WTC11 (cell line): Measurements from ENCODE around the gene DTWD2. TPM values are rescaled to one million over a fixed set of nuclear protein-coding genes. Genes with fewer than 3 reads are reported as not detected.

ENCODE experiments used
- ATAC-seq: fragments of 200-7000 bp; cut with Tn5 transposase; 2 replicates; pipeline ENCODE4 v1.10.0; 2021; ENCODE audit warnings: mild to moderate bottlenecking, moderate library complexity
- CTCF ChIA-PET: fragments of 300-600 bp; sonication (Branson Sonifier 250); formaldehyde crosslinking; loops from one replicate; lab custom pipeline; 2021; ENCODE audit warnings: antibody characterized with exemption; lab: Charles Lee
- POLR2A ChIA-PET: fragments of 350-600 bp; sonication (Branson Sonifier 250); formaldehyde crosslinking; loops from one replicate; lab custom pipeline; 2021; ENCODE audit warnings: antibody characterized with exemption; lab: Charles Lee
- DNase-seq: peaks from one replicate; pipeline ENCODE4 v3.0.0; 2021; ENCODE audit warnings: low spot score
- H3K27ac Mint-ChIP-seq: 2 replicates; pipeline ENCODE4 v1.8.0; 2021; ENCODE audit warnings: mixed read lengths
- H3K27me3 Mint-ChIP-seq: 2 replicates; pipeline ENCODE4 v1.8.0; 2021; ENCODE audit warnings: low read depth, mild to moderate bottlenecking, moderate library complexity, mixed read lengths
- H3K36me3 Mint-ChIP-seq: 2 replicates; pipeline ENCODE4 v1.8.0; 2021; ENCODE audit warnings: mixed read lengths
- H3K4me1 Mint-ChIP-seq: 2 replicates; pipeline ENCODE4 v1.8.0; 2022; ENCODE audit warnings: mixed read lengths
- H3K4me3 Mint-ChIP-seq: 2 replicates; pipeline ENCODE4 v1.8.0; 2021; ENCODE audit warnings: mild to moderate bottlenecking, moderate library complexity, mixed read lengths
- H3K9me3 Mint-ChIP-seq: 2 replicates; pipeline ENCODE4 v1.8.0; 2021; ENCODE audit warnings: mixed read lengths
- AR ChIP-seq: fragments of 250-450 bp; sonication (Bioruptor Pico); IDR thresholded peaks from 2 replicates; pipeline ENCODE4 v1.9.0; 2021; ENCODE audit warnings: mild to moderate bottlenecking
- ATF3 ChIP-seq: sonication (generic); formaldehyde crosslinking; conservative IDR thresholded peaks from 2 replicates; pipeline ENCODE4 v1.8.1; 2022; ENCODE audit warnings: mild to moderate bottlenecking, missing genetic modification reagents
- CBFB ChIP-seq: sonication (generic); formaldehyde crosslinking; IDR thresholded peaks from 2 replicates; pipeline ENCODE4 v1.8.1; 2022; ENCODE audit warnings: mild to moderate bottlenecking, low read depth, missing genetic modification reagents
- CREB1 ChIP-seq: sonication (generic); formaldehyde crosslinking; IDR thresholded peaks from 2 replicates; pipeline ENCODE4 v1.8.0; 2023; ENCODE audit warnings: mild to moderate bottlenecking, missing genetic modification reagents
- CTCF ChIP-seq: fragments of 200-600 bp; IDR thresholded peaks from 2 replicates; pipeline ENCODE4 v1.8.0; 2022; ENCODE audit warnings: antibody characterized with exemption
- ELF4 ChIP-seq: sonication (generic); formaldehyde crosslinking; IDR thresholded peaks from 2 replicates; pipeline ENCODE4 v1.8.1; 2022; ENCODE audit warnings: low read depth, mild to moderate bottlenecking, moderate library complexity, missing genetic modification reagents
- FOXJ3 ChIP-seq: sonication (generic); formaldehyde crosslinking; IDR thresholded peaks from 2 replicates; pipeline ENCODE4 v1.9.0; 2021; ENCODE audit warnings: missing genetic modification reagents, mild to moderate bottlenecking, borderline replicate concordance
- FOXP1 ChIP-seq: sonication (generic); formaldehyde crosslinking; IDR thresholded peaks from 2 replicates; pipeline ENCODE4 v1.8.0; 2022; ENCODE audit warnings: missing genetic modification reagents, mild to moderate bottlenecking, moderate library complexity, borderline replicate concordance
- GTF2I ChIP-seq: fragments of 250-450 bp; sonication (Bioruptor Pico); conservative IDR thresholded peaks from 2 replicates; pipeline ENCODE4 v1.4.0; 2021; ENCODE audit warnings: mild to moderate bottlenecking
- HMGA2 ChIP-seq: fragments of 250-450 bp; sonication (Bioruptor Pico); IDR thresholded peaks from 2 replicates; pipeline ENCODE4 v1.4.0; 2021; ENCODE audit warnings: mild to moderate bottlenecking, moderate library complexity
- HMGXB4 ChIP-seq: sonication (generic); formaldehyde crosslinking; IDR thresholded peaks from 2 replicates; pipeline ENCODE4 v1.8.1; 2023; ENCODE audit warnings: mild to moderate bottlenecking, moderate library complexity, missing genetic modification reagents
- IRF2 ChIP-seq: sonication (generic); formaldehyde crosslinking; IDR thresholded peaks from 2 replicates; pipeline ENCODE4 v1.8.0; 2022; ENCODE audit warnings: low read depth, missing genetic modification reagents, borderline replicate concordance
- NR1H2 ChIP-seq: sonication (generic); formaldehyde crosslinking; IDR thresholded peaks from 2 replicates; pipeline ENCODE4 v1.9.0; 2021; ENCODE audit warnings: mild to moderate bottlenecking, moderate library complexity, missing genetic modification reagents
- SOX15 ChIP-seq: fragments of 250-450 bp; sonication (Bioruptor Pico); IDR thresholded peaks from 2 replicates; pipeline ENCODE4 v1.9.0; 2021; ENCODE audit warnings: mild to moderate bottlenecking
- SP1 ChIP-seq: sonication (generic); formaldehyde crosslinking; conservative IDR thresholded peaks from 2 replicates; pipeline ENCODE4 v1.8.1; 2022; ENCODE audit warnings: missing genetic modification reagents
- TCF7 ChIP-seq: sonication (generic); formaldehyde crosslinking; IDR thresholded peaks from 2 replicates; pipeline ENCODE4 v1.8.0; 2022; ENCODE audit warnings: mild to moderate bottlenecking, low read depth, missing genetic modification reagents, moderate library complexity
- TEAD1 ChIP-seq: sonication (generic); formaldehyde crosslinking; IDR thresholded peaks from 2 replicates; pipeline ENCODE4 v1.8.0; 2022; ENCODE audit warnings: mild to moderate bottlenecking, missing genetic modification reagents
- TEAD4 ChIP-seq: sonication (generic); formaldehyde crosslinking; IDR thresholded peaks from 2 replicates; pipeline ENCODE4 v1.8.0; 2022; ENCODE audit warnings: mild to moderate bottlenecking, missing genetic modification reagents
- ZNF138 ChIP-seq: sonication (generic); formaldehyde crosslinking; conservative IDR thresholded peaks from 2 replicates; pipeline ENCODE4 v1.8.1; 2022; ENCODE audit warnings: mild to moderate bottlenecking, moderate library complexity, missing genetic modification reagents
- ZNF219 ChIP-seq: sonication (generic); formaldehyde crosslinking; IDR thresholded peaks from 2 replicates; pipeline ENCODE4 v1.8.0; 2023; ENCODE audit warnings: missing genetic modification reagents, mild to moderate bottlenecking, borderline replicate concordance
- ZNF232 ChIP-seq: sonication (generic); formaldehyde crosslinking; IDR thresholded peaks from 2 replicates; pipeline ENCODE4 v1.8.0; 2022; ENCODE audit warnings: mild to moderate bottlenecking, missing genetic modification reagents
- ZNF396 ChIP-seq: fragments of 250-450 bp; sonication (Bioruptor Pico); IDR thresholded peaks from 2 replicates; pipeline ENCODE4 v1.8.0; 2021; ENCODE audit warnings: mild to moderate bottlenecking, moderate library complexity, borderline replicate concordance
- ZNF532 ChIP-seq: fragments of 250-450 bp; sonication (Bioruptor Pico); IDR thresholded peaks from 2 replicates; pipeline ENCODE4 v1.9.0; 2021; ENCODE audit warnings: mild to moderate bottlenecking, borderline replicate concordance
- total RNA-seq: library from RNA; stranded (reverse); gene quantifications from 3 replicates; pipeline ENCODE4 v1.2.3, GENCODE V29; 2021

Gene DTWD2
- total RNA-seq, 1 experiment from 2014 or later: 13.1 TPM

- no peak for TF ChIP-seq HMGA2
- TF ChIP-seq NR1H2: no peak
- no peak for TF ChIP-seq ZNF396 (CRISPR knock-in tag)
- TF ChIP-seq ZNF138 (CRISPR knock-in tag): no peak
- TF ChIP-seq IRF2 (CRISPR knock-in tag): no peak
- no peak for TF ChIP-seq CTCF
- no peak for TF ChIP-seq TCF7
- no peak for TF ChIP-seq SOX15 (CRISPR knock-in tag)
- TF ChIP-seq ATF3 (CRISPR knock-in tag): no peak
- TF ChIP-seq TEAD4 (CRISPR knock-in tag): no peak
- no peak for TF ChIP-seq GTF2I
- TF ChIP-seq FOXJ3 (CRISPR knock-in tag): no peak
- TF ChIP-seq CBFB: no peak
- no peak for TF ChIP-seq TEAD1 (CRISPR knock-in tag)
- no peak for TF ChIP-seq ELF4
Measured at GRCh38 chr5:118834710-118835109, 153.6 kb downstream of the DTWD2 start (continued).

- no peak for TF ChIP-seq HMGXB4 (CRISPR knock-in tag)
- no peak for TF ChIP-seq SP1 (CRISPR knock-in tag)
- no peak for TF ChIP-seq AR (CRISPR knock-in tag)
- TF ChIP-seq ZNF219 (CRISPR knock-in tag): no peak
- no peak for TF ChIP-seq ATF3 (CRISPR knock-in tag)
- TF ChIP-seq ZNF232 (CRISPR knock-in tag): no peak
- TF ChIP-seq ZNF532 (CRISPR knock-in tag): no peak
- TF ChIP-seq CREB1 (CRISPR knock-in tag): no peak
- TF ChIP-seq FOXP1 (CRISPR knock-in tag): no peak
- Mint-ChIP-seq H3K9me3 (no peaks in the 10 kb centered on the region), H3K4me1 (no peaks in the 10 kb centered on the region), H3K36me3 (no peaks in the 10 kb centered on the region), H3K27ac (no peak overlapping the region), H3K4me3 (no peak overlapping the region), H3K27me3 (no peaks in the 10 kb centered on the region)
- ChIA-PET POLR2A (no interaction called here), CTCF (no interaction called here)
- ATAC-seq (no peak), DNase-seq (no peak)
Measured at GRCh38 chr5:118832974-118833373, 155.4 kb downstream of the DTWD2 start.
